CD4-positive, alpha-beta T cell treated with Interleukin-17A for 1 hour (primary cell): ENCODE results near the gene OSBP.
"Not testable (repeated sequence)": the region's sequence is repeated elsewhere in the genome, so short reads cannot be mapped to it uniquely, and the experiment has no call there.

Experiments used
- DNase-seq: peaks from one replicate; pipeline ENCODE4 v3.0.0-alpha.2; 2020

OSBP gene

GRCh38 chr11:59550842-59551658 is 64.5 kb downstream of the OSBP start:
- peak; percentile 89 for DNase-seq

DNA sequence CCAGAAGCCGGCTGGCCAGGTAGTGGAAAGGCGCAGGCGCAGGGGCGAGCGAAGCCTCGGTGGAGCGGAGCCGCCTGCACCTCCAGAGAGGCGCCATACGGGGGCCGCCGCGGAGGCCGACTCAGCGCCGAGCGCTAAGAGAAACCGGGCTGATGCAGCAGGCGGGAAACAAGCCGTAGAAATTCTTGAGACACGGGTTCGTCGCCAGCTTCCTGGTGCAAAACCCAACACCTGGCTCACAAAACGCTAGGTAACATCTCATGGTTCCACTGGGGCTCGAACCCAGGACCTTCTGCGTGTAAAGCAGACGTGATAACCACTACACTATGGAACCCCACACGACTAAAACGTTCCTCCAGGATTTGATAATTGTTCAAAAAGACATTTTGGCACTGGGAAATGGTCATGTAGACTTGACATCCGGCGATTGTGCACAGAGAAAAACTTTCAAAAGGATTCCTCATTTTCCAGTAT is 65.2 kb downstream of the OSBP start:
- DNase-seq: peak; percentile 92

DNA sequence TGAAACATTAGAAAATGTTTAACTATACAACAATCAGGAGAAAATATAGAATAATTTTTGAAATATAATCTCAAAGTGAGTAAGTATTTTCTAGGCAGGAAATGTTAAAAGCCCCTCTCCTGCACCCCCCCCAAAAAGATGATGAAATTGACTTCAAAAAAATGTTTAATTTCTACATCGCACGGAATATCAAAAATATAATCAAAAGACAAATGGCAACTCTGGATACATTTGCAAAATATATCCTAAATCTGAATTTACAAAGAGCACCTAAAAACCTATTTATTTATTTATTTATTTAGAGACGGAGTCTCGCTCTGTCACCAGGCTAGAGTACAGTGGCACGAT is 67.3 kb downstream of the OSBP start:
- DNase-seq: no peak

- DNase-seq: not testable (repeated sequence)
These were observed 67.8 kb downstream of the OSBP start for GRCh38 chr11:59547605-59548308.

GRCh38 chr11:59545179-59546020 is 70.2 kb downstream of the OSBP start:
- no peak for DNase-seq

DNA sequence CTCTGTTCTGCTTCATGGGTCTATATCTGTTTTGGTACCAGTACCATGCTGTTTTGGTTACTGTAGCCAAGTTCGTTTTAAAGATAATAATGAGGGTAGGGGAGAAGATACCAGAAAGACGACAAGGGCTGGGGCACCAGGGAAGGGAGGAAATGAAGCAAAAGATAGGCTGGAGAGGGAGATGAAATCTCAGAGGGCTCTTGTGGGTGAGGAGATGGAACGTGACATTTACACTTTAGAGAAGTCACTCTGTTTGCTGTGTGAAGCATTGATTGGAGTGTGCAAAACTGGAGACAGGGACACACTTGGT is 70.8 kb downstream of the OSBP start:
- DNase-seq: no peak

DNA sequence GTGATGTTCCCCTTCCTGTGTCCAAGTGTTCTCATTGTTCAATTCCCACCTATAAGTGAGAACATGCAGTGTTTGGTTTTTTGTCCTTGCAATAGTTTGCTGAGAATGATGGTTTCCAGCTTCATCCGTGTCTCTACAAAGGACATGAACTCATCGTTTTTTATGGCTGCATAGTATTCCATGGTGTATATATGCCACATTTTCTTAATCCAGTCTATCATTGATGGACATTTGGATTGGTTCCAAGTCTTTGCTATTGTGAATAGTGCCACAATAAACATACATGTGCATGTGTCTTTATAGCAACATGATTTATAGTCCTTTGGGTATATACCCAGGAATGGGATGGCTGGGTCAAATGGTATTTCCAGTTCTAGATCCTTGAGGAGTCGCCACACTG is 71.9 kb downstream of the OSBP start:
- not testable (repeated sequence) for DNase-seq

DNA sequence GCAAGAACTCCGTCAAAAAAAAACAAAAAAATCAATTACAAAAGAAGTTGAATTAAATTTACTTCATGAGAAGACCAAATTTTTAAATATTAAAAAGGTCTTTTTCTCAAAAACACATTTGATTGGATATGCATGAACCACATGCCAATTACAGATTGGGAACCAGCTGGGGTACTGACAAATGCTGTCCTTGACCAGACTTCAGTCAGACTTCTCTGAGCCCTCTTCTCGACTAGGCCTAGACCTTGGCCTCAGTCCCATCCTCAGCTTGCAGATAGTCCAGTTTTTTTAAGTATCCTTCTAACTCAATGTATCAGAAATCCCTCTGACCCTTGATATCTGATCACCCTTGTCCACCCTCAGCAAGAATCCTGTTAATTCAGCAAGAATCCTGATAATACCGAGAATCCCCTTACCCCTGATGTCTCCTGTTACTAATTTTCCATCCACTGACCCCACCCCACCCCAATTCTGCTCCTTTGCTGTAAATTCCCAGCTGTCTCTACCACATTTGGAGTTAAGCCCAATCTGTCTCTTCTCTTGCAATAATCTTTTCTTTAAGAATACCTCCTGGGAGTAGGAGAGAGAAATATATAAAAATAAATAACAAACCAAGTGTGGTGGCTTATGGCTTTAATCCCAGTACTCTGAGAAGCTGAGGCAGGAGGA is 73.3 kb downstream of the OSBP start:
- DNase-seq: no peak

DNA sequence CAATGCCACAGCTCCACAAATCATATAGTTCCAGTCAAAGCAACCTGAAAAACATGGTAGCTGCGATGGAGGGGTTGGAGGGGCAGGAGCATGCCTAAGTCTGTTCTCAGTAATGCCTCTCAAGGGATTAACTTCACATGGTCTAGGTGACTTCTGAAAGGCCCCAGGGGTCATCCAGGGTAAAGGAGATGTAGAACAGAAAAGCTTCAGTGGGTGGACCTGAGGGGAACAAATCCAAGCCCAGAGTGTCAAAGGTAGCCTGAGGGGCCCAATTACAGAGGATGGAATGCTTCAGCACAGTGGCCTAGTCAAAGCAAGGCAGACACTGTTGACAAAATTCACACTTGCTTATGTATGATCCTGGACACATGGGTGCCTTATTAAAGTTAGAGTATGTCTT is 80.9 kb downstream of the OSBP start:
- no peak for DNase-seq

DNA sequence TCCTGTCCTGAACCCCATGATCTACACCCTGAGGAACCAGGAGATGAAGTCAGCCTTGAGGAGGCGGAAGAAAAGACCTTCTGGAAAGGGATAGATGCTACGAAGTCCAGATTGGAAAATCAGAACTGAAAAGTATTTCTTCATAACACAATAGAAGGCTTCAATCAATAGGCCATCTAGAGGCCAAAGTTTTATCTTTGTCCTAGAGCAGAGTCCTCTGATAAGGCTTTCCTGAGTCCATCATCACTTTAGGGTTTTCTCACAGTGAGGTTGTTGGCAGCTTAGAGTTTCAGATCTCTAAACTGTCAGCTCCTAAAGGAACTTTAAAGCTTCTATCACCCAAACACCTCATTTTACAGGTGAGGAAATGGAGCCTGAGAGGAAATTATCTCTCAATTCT is 83.0 kb downstream of the OSBP start:
- DNase-seq: no peak

DNA sequence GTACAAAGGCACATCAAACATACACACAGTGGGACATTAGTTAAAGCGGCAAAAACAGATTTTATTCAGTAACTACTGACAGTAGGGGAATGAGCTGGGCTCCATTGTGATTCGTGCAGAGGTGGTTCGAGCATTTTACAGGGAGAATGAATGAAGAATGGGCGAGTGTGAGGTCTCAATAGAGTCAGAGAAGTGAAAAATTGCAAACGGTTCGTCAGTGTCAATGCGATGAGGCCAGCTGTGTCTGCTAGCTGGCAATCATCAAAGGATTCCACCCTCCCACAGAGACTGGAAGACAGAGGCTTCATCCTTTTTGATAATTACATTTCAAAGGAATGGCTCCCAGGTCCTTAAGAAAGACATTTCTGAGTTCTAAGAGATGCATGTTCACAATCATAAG is 86.9 kb downstream of the OSBP start:
- DNase-seq: no peak
